H9 (cell line): Measurements from ENCODE around the gene CCKAR. TPM values are rescaled to one million over a fixed set of nuclear protein-coding genes. Genes with fewer than 3 reads are reported as not detected.

Experiments used
- DNase-seq: peaks from one replicate; pipeline ENCODE4 v3.0.0-alpha.2; 2017
- H2AFZ ChIP-seq: one replicate; pipeline ENCODE4 v1.6.1; 2013; ENCODE audit warnings: mild to moderate bottlenecking, low read length, control low read depth, moderate library complexity
- H2AK5ac ChIP-seq: 2 replicates; pipeline ENCODE4 v1.6.1; 2013; ENCODE audit warnings: low read length, control low read depth, mixed read lengths; ENCODE audit not compliant: insufficient read length
- H2BK120ac ChIP-seq: one replicate; pipeline ENCODE4 v1.6.1; 2013; ENCODE audit warnings: low read depth, mild to moderate bottlenecking, low read length, control low read depth, inconsistent platforms; ENCODE audit not compliant: poor library complexity, severe bottlenecking
- H2BK12ac ChIP-seq: 2 replicates; pipeline ENCODE4 v1.6.1; 2013; ENCODE audit warnings: low read length, control low read depth, mixed read lengths, low read depth; ENCODE audit not compliant: insufficient read length
- H2BK15ac ChIP-seq: 2 replicates; pipeline ENCODE4 v1.6.1; 2013; ENCODE audit warnings: low read depth, low read length, control low read depth
- H2BK20ac ChIP-seq: one replicate; pipeline ENCODE4 v1.6.1; 2013; ENCODE audit warnings: low read depth, mild to moderate bottlenecking, low read length, control low read depth, inconsistent platforms; ENCODE audit not compliant: poor library complexity, severe bottlenecking
- H2BK5ac ChIP-seq: 2 replicates; pipeline ENCODE4 v1.6.1; 2013; ENCODE audit warnings: low read length, control low read depth, mixed read lengths; ENCODE audit not compliant: insufficient read length
- H3K14ac ChIP-seq: 2 replicates; pipeline ENCODE4 v1.6.1; 2013; ENCODE audit warnings: low read length, control low read depth; ENCODE audit not compliant: insufficient read depth
- H3K18ac ChIP-seq: 2 replicates; pipeline ENCODE4 v1.6.1; 2013; ENCODE audit warnings: low read depth, mild to moderate bottlenecking, mixed read lengths, low read length, control low read depth; ENCODE audit not compliant: insufficient read length
- H3K23ac ChIP-seq: 2 replicates; pipeline ENCODE4 v1.6.1; 2013; ENCODE audit warnings: low read length, control low read depth, mixed read lengths, low read depth; ENCODE audit not compliant: insufficient read length
- H3K23me2 ChIP-seq: 2 replicates; pipeline ENCODE4 v1.6.1; 2013; ENCODE audit warnings: low read depth, mild to moderate bottlenecking, mixed read lengths, low read length, control low read depth; ENCODE audit not compliant: insufficient read length, poor library complexity, severe bottlenecking
- H3K27ac ChIP-seq: 2 replicates; pipeline ENCODE4 v1.5.1; 2013; ENCODE audit warnings: low read length, control low read depth, mixed read lengths, low read depth; ENCODE audit not compliant: insufficient read length
- H3K27me3 ChIP-seq: 2 replicates; pipeline ENCODE4 v1.6.1; 2013; ENCODE audit warnings: low read length, control low read depth, inconsistent platforms; ENCODE audit not compliant: insufficient read depth
- H3K4ac ChIP-seq: 2 replicates; pipeline ENCODE4 v1.6.1; 2013; ENCODE audit warnings: low read depth, mild to moderate bottlenecking, control low read depth, inconsistent platforms, low read length, moderate library complexity
- H3K4me1 ChIP-seq: 2 replicates; pipeline ENCODE4 v1.6.1; 2013; ENCODE audit warnings: low read length, control low read depth, inconsistent platforms; ENCODE audit not compliant: insufficient read depth
- H3K4me2 ChIP-seq: 2 replicates; pipeline ENCODE4 v1.6.1; 2013; ENCODE audit warnings: low read length, control low read depth, mixed read lengths; ENCODE audit not compliant: insufficient read length, insufficient read depth
- H3K56ac ChIP-seq: 2 replicates; pipeline ENCODE4 v1.6.1; 2013; ENCODE audit warnings: low read depth, mild to moderate bottlenecking, mixed read lengths, low read length, control low read depth; ENCODE audit not compliant: insufficient read length
- H3K79me1 ChIP-seq: 2 replicates; pipeline ENCODE4 v1.6.1; 2013; ENCODE audit warnings: low read depth, mild to moderate bottlenecking, moderate library complexity, low read length, control low read depth, inconsistent platforms; ENCODE audit not compliant: insufficient read depth, poor library complexity, severe bottlenecking
- H3K79me2 ChIP-seq: 2 replicates; pipeline ENCODE4 v1.6.1; 2013; ENCODE audit warnings: low read length, control low read depth, inconsistent platforms; ENCODE audit not compliant: insufficient read depth
- H3K9ac ChIP-seq: 2 replicates; pipeline ENCODE4 v1.6.1; 2013; ENCODE audit warnings: low read length, control low read depth, mixed read lengths; ENCODE audit not compliant: insufficient read length; ENCODE audit errors: extremely low read depth
- H3K9me3 ChIP-seq: one replicate; pipeline ENCODE4 v1.6.1; 2013; ENCODE audit warnings: low read depth, low read length, inconsistent platforms; ENCODE audit not compliant: control insufficient read depth
- H3T11ph ChIP-seq: one replicate; pipeline ENCODE4 v1.6.1; 2013; ENCODE audit warnings: mild to moderate bottlenecking, low read length, control low read depth, inconsistent platforms
- H4K20me1 ChIP-seq: one replicate; pipeline ENCODE4 v1.6.1; 2013; ENCODE audit not compliant: control insufficient read depth, insufficient read length, insufficient read depth
- H4K5ac ChIP-seq: 2 replicates; pipeline ENCODE4 v1.6.1; 2013; ENCODE audit warnings: low read depth, mild to moderate bottlenecking, mixed read lengths, low read length, control low read depth; ENCODE audit not compliant: insufficient read length
- H4K8ac ChIP-seq: replicated peaks from 2 replicates; pipeline ENCODE4 v1.6.1; 2013; ENCODE audit warnings: low read length, control low read depth, mixed read lengths, low read depth; ENCODE audit not compliant: insufficient read length
- H4K91ac ChIP-seq: 2 replicates; pipeline ENCODE4 v1.6.1; 2013; ENCODE audit warnings: low read depth, mild to moderate bottlenecking, moderate library complexity, mixed read lengths, low read length, control low read depth; ENCODE audit not compliant: insufficient read length
- H3K27ac Mint-ChIP-seq, 3 experiments: 2 replicates in 2 of 3; 3 replicates in 1 of 3; pipeline ENCODE4 v1.8.0; 2020 to 2021; ENCODE audit warnings: mixed read lengths in 3 of 3, mild to moderate bottlenecking in 1 of 3, moderate library complexity in 1 of 3
- H3K27me3 Mint-ChIP-seq: 2 replicates; pipeline ENCODE4 v1.8.0; 2021; ENCODE audit warnings: low read depth, mild to moderate bottlenecking, moderate library complexity, mixed read lengths
- H3K36me3 Mint-ChIP-seq, 3 experiments: 2 replicates in 2 of 3; 3 replicates in 1 of 3; pipeline ENCODE4 v1.8.0; 2020 to 2021; ENCODE audit warnings: low read depth in 3 of 3, mixed read lengths in 3 of 3; ENCODE audit not compliant: insufficient read depth in 1 of 3
- H3K4me1 Mint-ChIP-seq, 2 experiments: 2 replicates each; pipeline ENCODE4 v1.8.0; 2020; ENCODE audit warnings: mixed read lengths in 2 of 2
- H3K4me3 Mint-ChIP-seq, 2 experiments: 2 replicates in 1 of 2; 3 replicates in 1 of 2; pipeline ENCODE4 v1.8.0; 2020 to 2021; ENCODE audit warnings: mild to moderate bottlenecking in 2 of 2, mixed read lengths in 2 of 2, moderate library complexity in 1 of 2
- H3K9me3 Mint-ChIP-seq, 2 experiments: 2 replicates in 1 of 2; 3 replicates in 1 of 2; pipeline ENCODE4 v1.8.0; 2020; ENCODE audit warnings: mild to moderate bottlenecking in 2 of 2, mixed read lengths in 2 of 2, moderate library complexity in 1 of 2
- CTCF ChIP-seq: fragments of 200-600 bp; sonication (generic); conservative IDR thresholded peaks from 3 replicates; pipeline ENCODE4 v1.8.0; 2021; ENCODE audit warnings: antibody characterized with exemption, mild to moderate bottlenecking
- WGBS: extraction: QIAGEN DNeasy Blood & Tissue Kit; methylation state at CpG from one replicate; pipeline ENCODE4 v1.1.7; 2013; ENCODE audit warnings: missing lambda C conversion rate, low lambda C conversion rate, mixed read lengths; ENCODE audit not compliant: insufficient read length; ENCODE audit errors: extremely low coverage; 5-methylcytosine and 5-hydroxymethylcytosine counted together
- total RNA-seq: library from RNA; stranded (reverse); gene quantifications from 2 replicates; pipeline ENCODE4 v1.2.1, GENCODE V29; 2021

Gene CCKAR
- total RNA-seq, 1 experiment from 2014 or later = not detected

GRCh38 chr4:26450418-26450817 is 39.9 kb downstream of the CCKAR start:
- H2BK20ac ChIP-seq = no peak overlapping the region
- H2BK5ac ChIP-seq = no peak overlapping the region
- no peaks in the 10 kb centered on the region for H3K9me3 ChIP-seq
- H3T11ph ChIP-seq = no peak overlapping the region
- Mint-ChIP-seq H3K9me3 (peaks cover 6 to 34% of the 10 kb centered on the region in 2 experiments), H3K27me3 (no peaks in the 10 kb centered on the region), H3K36me3 (peaks cover 1 to 28% (median 7%) of the 10 kb centered on the region in 3 experiments; a peak in 4 of 7 replicates), H3K4me1 (peaks cover 16% of the 10 kb centered on the region in 2 experiments), H3K27ac (no peak overlapping the region; a peak in 1 of 7 replicates), H3K4me3 (no peak overlapping the region)
- H4K8ac ChIP-seq = no peak overlapping the region
- H3K9ac ChIP-seq = no peak overlapping the region
- H4K5ac ChIP-seq = no peak overlapping the region
- no peak overlapping the region for H3K14ac ChIP-seq
- no peak overlapping the region for H3K18ac ChIP-seq
- H3K4me2 ChIP-seq = no peak overlapping the region
- no peak overlapping the region for H3K4ac ChIP-seq
- H2AK5ac ChIP-seq = no peak overlapping the region
- H3K79me2 ChIP-seq = no peaks in the 10 kb centered on the region
- WGBS = no CpG with 5 or more reads among the region's 5 CpGs
- no peak overlapping the region for H2BK12ac ChIP-seq
- no peak overlapping the region for H2BK120ac ChIP-seq
- no peaks in the 10 kb centered on the region for H4K20me1 ChIP-seq
- H3K79me1 ChIP-seq = no peaks in the 10 kb centered on the region
- H3K4me1 ChIP-seq = no peaks in the 10 kb centered on the region
- no peak overlapping the region for H3K27ac ChIP-seq
- no peaks in the 10 kb centered on the region for H3K27me3 ChIP-seq
- DNase-seq = no peak
- H4K91ac ChIP-seq = no peak overlapping the region
- H3K23me2 ChIP-seq = no peaks in the 10 kb centered on the region
- no peak overlapping the region for H2BK15ac ChIP-seq
- no peak overlapping the region for H3K56ac ChIP-seq
- no peak overlapping the region for H2AFZ ChIP-seq
- no peak for TF ChIP-seq CTCF
- H3K23ac ChIP-seq = no peak overlapping the region
